Skeletal muscle tissue (tissue), 4 donors: ENCODE results near the gene ZMYM3. TPM values are rescaled to one million over a fixed set of nuclear protein-coding genes. Genes with fewer than 3 reads are reported as not detected.
"Not testable (repeated sequence)": the region's sequence is repeated elsewhere in the genome, so short reads cannot be mapped to it uniquely, and the experiment has no call there.

Experiments
- H3K27ac ChIP-seq: one replicate; pipeline ENCODE4 v1.7.0; 2013; ENCODE audit warnings: mild to moderate bottlenecking, low read depth, low read length, inconsistent platforms
- H3K27me3 ChIP-seq, 3 donors: one replicate each; pipeline ENCODE4 v1.7.0; 2013; ENCODE audit warnings: low read length in 3 of 3; ENCODE audit not compliant: control insufficient read depth in 3 of 3, insufficient read depth in 3 of 3
- H3K36me3 ChIP-seq, 3 donors: one replicate each; pipeline ENCODE4 v1.7.0; 2013; ENCODE audit warnings: low read length in 3 of 3; ENCODE audit not compliant: control insufficient read depth in 3 of 3, insufficient read depth in 3 of 3
- H3K4me1 ChIP-seq, 3 donors: one replicate each; pipeline ENCODE4 v1.7.0; 2013; ENCODE audit warnings: low read length in 3 of 3, mild to moderate bottlenecking in 3 of 3; ENCODE audit not compliant: control insufficient read depth in 3 of 3, insufficient read depth in 3 of 3
- H3K4me3 ChIP-seq, 3 donors: one replicate each; pipeline ENCODE4 v1.7.0; 2013; ENCODE audit warnings: low read length in 3 of 3
- H3K9ac ChIP-seq, 3 donors: one replicate each; pipeline ENCODE4 v1.7.0; 2013; ENCODE audit warnings: low read length in 3 of 3, mild to moderate bottlenecking in 3 of 3, moderate library complexity in 2 of 3, low read depth in 1 of 3
- H3K9me3 ChIP-seq, 3 donors: one replicate each; pipeline ENCODE4 v1.7.0; 2013; ENCODE audit warnings: low read length in 3 of 3; ENCODE audit not compliant: control insufficient read depth in 3 of 3
- total RNA-seq: library from RNA; depleted of rRNA; stranded (reverse); fragments of >200 nt; gene quantifications from one replicate; pipeline ENCODE4 v1.2.3, GENCODE V29; 2014
- donor health status: Osteomylitis.

The ZMYM3 gene
- total RNA-seq, 1 donor from 2014 or later: 9.4 TPM

- H3K4me1 ChIP-seq: peaks cover 0 to 8% (median 7%) of the 10 kb centered on the region in 3 donors
- H3K4me3 ChIP-seq: no peak overlapping the region
- no peaks in the 10 kb centered on the region for H3K9me3 ChIP-seq
- H3K27ac ChIP-seq: no peak overlapping the region
- H3K27me3 ChIP-seq: no peaks in the 10 kb centered on the region
- peaks cover 0 to 3% (median 3%) of the 10 kb centered on the region in 3 donors for H3K36me3 ChIP-seq
- H3K9ac ChIP-seq: peak overlapping the region in 1 of 3 donors; percentile 33
Measured at GRCh38 chrX:71285929-71286328, 32.0 kb upstream of the ZMYM3 start.

GRCh38 chrX:71283403-71284143 lies 29.6 kb upstream of the ZMYM3 start, which contains the start of gene NONO:
TSS of gene NONO (plus strand) at chrX:71283635. CDS start at chrX:71290638, 7,003 bp downstream.
- no peaks in the 10 kb centered on the region for H3K9me3 ChIP-seq
- peaks cover 0 to 8% (median 7%) of the 10 kb centered on the region in 3 donors for H3K4me1 ChIP-seq
- H3K27ac ChIP-seq: peak within 1 kb of the TSS; percentile 86
- peak within 1 kb of the TSS; percentile 68 to 84 (median 82) for H3K4me3 ChIP-seq
- H3K27me3 ChIP-seq: no peaks in the 10 kb centered on the region
- H3K36me3 ChIP-seq: no peaks in the 10 kb centered on the region
- H3K9ac ChIP-seq: peak within 1 kb of the TSS; percentile 85 to 94 (median 90)

- Histone ChIP-seq H3K4me1 (peaks cover 0 to 8% (median 7%) of the 10 kb centered on the region in 3 donors), H3K9ac (peak overlapping the region; percentile 50 to 73 (median 65)), H3K4me3 (peak overlapping the region; percentile 67 to 84 (median 72)), H3K36me3 (no peaks in the 10 kb centered on the region), H3K27ac (peak overlapping the region; percentile 86), H3K27me3 (no peaks in the 10 kb centered on the region), H3K9me3 (no peaks in the 10 kb centered on the region)
Measured at GRCh38 chrX:71282514-71283402, 28.8 kb upstream of the ZMYM3 start.

GRCh38 chrX:71281300-71281699 lies 27.4 kb upstream of the ZMYM3 start:
- not testable (repeated sequence) for H3K9me3 ChIP-seq, H3K4me3 ChIP-seq, H3K27me3 ChIP-seq, H3K4me1 ChIP-seq, H3K9ac ChIP-seq, H3K36me3 ChIP-seq, H3K27ac ChIP-seq

GRCh38 chrX:71272313-71272712 lies 18.4 kb upstream of the ZMYM3 start:
- not testable (repeated sequence) for H3K4me3 ChIP-seq, H3K27me3 ChIP-seq, H3K36me3 ChIP-seq, H3K27ac ChIP-seq, H3K4me1 ChIP-seq, H3K9me3 ChIP-seq, H3K9ac ChIP-seq

GRCh38 chrX:71269801-71270395 lies 16.0 kb upstream of the ZMYM3 start:
- Histone ChIP-seq H3K9me3 (no peaks in the 10 kb centered on the region), H3K27ac (no peak overlapping the region), H3K4me3 (no peak overlapping the region), H3K4me1 (no peaks in the 10 kb centered on the region), H3K9ac (no peak overlapping the region), H3K27me3 (no peaks in the 10 kb centered on the region), H3K36me3 (no peaks in the 10 kb centered on the region)

GRCh38 chrX:71268624-71269023 lies 14.7 kb upstream of the ZMYM3 start:
- H3K4me3 ChIP-seq, H3K36me3 ChIP-seq, H3K4me1 ChIP-seq, H3K9me3 ChIP-seq, H3K27me3 ChIP-seq, H3K27ac ChIP-seq, H3K9ac ChIP-seq: not testable (repeated sequence)

- H3K4me3 ChIP-seq: no peak overlapping the region
Measured at GRCh38 chrX:71256856-71257255, 2.9 kb upstream of the ZMYM3 start.

GRCh38 chrX:71256051-71256450 lies 2.1 kb upstream of the ZMYM3 start:
- Histone ChIP-seq H3K4me1 (peaks cover 9 to 16% (median 11%) of the 10 kb centered on the region in 3 donors), H3K4me3 (no peak overlapping the region), H3K9ac (no peak overlapping the region), H3K9me3 (no peaks in the 10 kb centered on the region), H3K36me3 (no peaks in the 10 kb centered on the region), H3K27ac (no peak overlapping the region), H3K27me3 (no peaks in the 10 kb centered on the region)

More at GRCh38 chrX:71256856-71257255, 2.9 kb upstream of the ZMYM3 start:
- Histone ChIP-seq H3K27me3 (no peaks in the 10 kb centered on the region), H3K27ac (no peak overlapping the region), H3K36me3 (no peaks in the 10 kb centered on the region), H3K4me1 (peaks cover 9 to 16% (median 11%) of the 10 kb centered on the region in 3 donors), H3K9ac (no peak overlapping the region), H3K9me3 (no peaks in the 10 kb centered on the region)
